ENCODE data around the gene RPS21.

RPS21 gene

DNA sequence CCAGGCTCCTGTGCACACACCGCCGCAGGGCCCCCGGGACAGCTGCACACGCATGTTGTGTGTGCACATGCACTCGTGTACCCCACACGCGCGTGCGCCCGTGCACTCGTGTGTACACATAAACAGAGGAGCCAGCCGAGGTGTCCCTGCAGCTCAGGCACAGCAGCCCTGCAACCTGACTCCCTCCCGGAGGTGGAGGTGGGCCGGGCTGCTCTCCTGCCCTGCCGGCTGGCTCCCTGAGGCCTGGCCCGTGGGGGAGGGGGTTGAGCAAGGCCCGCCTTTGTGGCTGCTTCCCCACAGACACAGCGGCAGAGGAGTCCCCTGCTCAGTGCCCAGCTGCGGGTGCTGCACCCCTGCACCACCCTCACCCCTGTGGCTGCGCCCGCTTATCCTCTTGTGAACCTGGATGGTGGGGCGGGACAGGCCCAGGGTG, 39.8 kb downstream of the RPS21 start:
- no peak for DNase-seq (ENCODE audit: low spot score)

GRCh38 chr20:62427172-62428001, 40.5 kb downstream of the RPS21 start, which contains the start of gene RBBP8NL:
RBBP8NL (minus strand) TSS chr20:62427539; CDS start chr20:62419647, 7,892 bp downstream.
- DNase-seq (ENCODE audit: low spot score), result no peak

GRCh38 chr20:62428002-62428372, 41.1 kb downstream of the RPS21 start:
- no peak for DNase-seq (ENCODE audit: low spot score)

GRCh38 chr20:62428396-62429295, 41.7 kb downstream of the RPS21 start:
- DNase-seq (ENCODE audit: low spot score), result no peak

GRCh38 chr20:62429455-62430310, 42.8 kb downstream of the RPS21 start:
- no peak for DNase-seq (ENCODE audit: low spot score)

DNA sequence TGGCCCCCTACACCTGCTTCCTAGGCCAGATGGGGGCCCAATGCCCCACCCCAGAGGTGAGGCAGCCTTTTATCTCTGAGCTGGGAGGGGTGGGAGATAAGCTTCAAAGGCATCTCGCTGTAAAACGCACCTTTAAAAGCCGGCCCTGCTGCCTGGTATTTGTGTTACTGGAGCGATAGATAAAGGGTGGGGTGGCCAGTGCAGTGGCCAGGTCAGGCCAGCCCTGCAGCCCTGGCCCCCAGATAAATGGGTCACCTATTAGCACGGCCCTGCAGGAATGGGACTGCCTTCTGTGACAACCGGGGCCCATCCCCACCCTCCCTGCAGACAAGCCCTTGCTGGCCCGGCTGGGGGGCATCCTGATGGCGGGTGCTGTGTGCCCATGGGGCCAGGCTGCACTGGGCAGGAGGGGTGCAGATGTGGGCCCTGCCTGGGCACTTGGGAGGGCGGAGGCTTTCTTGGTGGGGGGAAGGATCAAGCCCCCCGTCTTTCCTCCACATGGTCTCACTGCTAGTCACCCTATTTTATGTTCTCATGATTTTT, 43.5 kb downstream of the RPS21 start:
- no peak for DNase-seq (ENCODE audit: low spot score)

DNA sequence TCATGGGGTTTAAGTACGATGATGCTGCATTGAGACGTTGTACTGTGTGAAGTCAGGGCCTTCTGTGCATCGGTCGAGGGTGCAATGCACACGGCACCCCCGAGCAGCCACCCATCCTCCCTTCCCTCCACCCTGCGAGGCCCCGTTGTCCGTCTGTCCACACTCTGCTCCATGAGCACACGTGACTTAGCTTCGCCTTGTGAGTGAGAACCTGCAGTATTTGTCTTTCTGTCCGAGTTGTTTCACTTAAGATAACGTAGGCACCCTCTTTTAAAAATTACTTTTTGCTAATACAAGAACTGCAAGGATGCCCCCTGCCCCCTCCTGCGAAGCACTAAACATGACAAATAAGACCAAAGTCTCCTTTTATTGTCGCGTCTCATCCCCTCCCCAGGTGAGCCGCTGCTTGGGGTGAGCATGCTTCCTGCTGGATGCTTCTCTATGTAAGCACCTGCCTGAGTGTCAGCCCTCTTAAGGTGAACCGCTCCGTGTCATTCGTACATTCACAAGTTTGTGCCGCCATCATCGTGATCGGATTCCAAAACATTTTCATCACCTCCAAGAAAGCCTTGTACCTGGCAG, 44.1 kb downstream of the RPS21 start:
- DNase-seq (ENCODE audit: low spot score), result no peak

DNA sequence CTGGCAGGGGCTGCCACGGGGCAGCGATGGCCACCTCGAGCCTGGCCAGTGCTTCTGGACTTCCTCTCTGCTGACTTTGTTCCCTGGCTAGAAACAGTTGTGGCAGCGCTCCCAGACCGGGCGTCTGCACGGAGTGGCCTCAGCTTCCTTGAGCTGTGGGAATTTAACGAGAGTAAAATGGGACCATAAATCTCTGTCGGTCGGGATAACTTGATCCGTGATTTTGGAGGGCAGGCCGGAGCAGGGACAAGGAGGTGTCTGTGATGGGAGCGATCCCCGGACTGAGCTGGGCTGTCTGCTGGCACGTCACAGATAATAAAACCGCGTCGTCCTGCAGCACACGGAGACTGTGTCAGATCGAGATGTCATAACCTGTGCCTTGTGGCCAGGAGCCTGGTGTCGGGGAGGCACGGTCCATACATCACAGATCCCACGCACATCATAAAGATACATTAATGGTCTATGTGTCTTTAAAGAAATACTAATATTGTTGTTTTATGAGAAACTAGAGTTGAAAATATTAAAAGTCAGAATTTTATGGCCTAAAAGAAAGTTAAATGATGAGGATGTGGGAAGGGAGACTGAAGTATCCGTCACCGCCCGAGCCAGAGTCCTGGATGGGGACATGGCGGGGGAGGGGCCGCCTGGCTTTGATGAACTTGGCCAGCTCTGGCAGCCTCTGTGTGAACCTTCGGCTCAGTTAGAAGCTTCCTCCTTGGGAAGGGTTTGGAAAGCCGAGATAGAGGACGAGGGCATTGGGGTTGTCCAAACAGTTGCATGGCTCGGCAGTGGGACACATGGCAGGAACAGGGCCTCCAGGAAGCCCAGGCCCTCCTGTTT, 47.0 kb downstream of the RPS21 start:
- DNase-seq (ENCODE audit: low spot score), result no peak

DNA sequence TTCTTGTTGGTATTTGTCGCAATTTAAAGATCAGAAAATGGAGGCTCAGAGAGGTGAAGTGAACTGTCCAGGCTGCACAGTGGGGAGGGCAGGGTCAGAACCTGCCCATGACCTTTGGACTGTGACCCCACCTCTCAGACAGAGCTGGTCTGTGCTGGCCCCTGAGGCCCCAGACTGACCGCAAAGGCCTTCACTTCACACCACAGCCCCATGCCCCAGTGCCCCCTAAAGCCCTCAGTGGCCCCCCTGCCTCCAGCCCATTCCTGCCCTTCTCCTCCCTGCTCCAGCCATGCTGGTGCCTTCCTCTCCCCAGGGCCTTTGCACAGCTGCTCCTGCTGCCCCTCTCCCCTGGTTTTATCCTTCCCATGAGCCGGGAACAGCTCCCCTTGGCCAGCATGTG, 49.8 kb downstream of the RPS21 start:
- no peak for DNase-seq (ENCODE audit: low spot score)

DNA sequence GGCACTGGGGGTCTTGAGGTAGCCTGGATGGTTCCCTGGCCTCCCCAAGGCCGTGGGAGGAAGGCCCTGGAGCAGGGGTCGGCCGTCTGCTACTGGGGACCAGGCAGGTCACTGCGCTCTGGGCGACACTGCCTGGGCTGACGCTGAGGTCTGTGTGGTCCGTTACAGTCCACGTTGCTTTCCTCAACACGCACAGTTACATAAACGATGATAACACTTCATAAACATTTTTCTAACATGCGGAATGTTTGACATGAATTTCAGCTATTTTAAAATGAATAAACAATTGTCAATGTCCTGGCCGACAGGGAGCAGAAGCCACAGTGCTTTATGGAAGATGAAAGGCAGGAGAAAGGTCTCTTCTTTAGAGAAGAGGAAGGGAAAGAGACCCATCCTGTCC, 50.6 kb downstream of the RPS21 start:
- no peak for DNase-seq (ENCODE audit: low spot score)

- DNase-seq (ENCODE audit: low spot score), result no peak
Measured at GRCh38 chr20:62437927-62438326, 51.0 kb downstream of the RPS21 start.
